ENCODE measurements around the gene CDC42. TPM values are rescaled to one million over a fixed set of nuclear protein-coding genes. Genes with fewer than 3 reads are reported as not detected.

Gene CDC42
- total and polyA plus RNA-seq, 9 of the 15 experiments (the other 6 are each of a cell fraction or from before 2014, with no cell fraction given), result 186 to 398 (median 325) TPM

GRCh38 chr1:22080191-22080590 is 27.7 kb downstream of the CDC42 start (continued):
- TF ChIP-seq ZFP91 (CRISPR knock-in tag; IDR thresholded peaks at IDR 0.05) (no peak), ZNF398 (CRISPR knock-in tag; IDR thresholded peaks at IDR 0.05) (no peak), HDAC8 (tag; IDR thresholded peaks at IDR 0.05) (no peak), CTCF (IDR thresholded peaks at IDR 0.05 in 2 of 3, conservative IDR thresholded peaks at IDR 0.05 in 1 of 3; ENCODE audit: insufficient read depth in 2 of 3, low read depth in 1 of 3, low read length in 3 of 3) (no peak), ZNF174 (CRISPR knock-in tag; IDR thresholded peaks at IDR 0.05) (no peak)
